Liver (tissue), 9 donors: Measurements from ENCODE around the gene SFMBT2. TPM values are rescaled to one million over a fixed set of nuclear protein-coding genes. Genes with fewer than 3 reads are reported as not detected.

ENCODE experiments used
- DNase-seq: peaks from one replicate; pipeline ENCODE4 v3.0.0-alpha.2; 2017; ENCODE audit warnings: low spot score
- H3K27ac ChIP-seq, 2 donors: one replicate each; pipeline ENCODE4 v1.7.0; 2013; ENCODE audit warnings: inconsistent platforms in 2 of 2, low read length in 2 of 2, control low read depth in 1 of 2, low read depth in 1 of 2, mild to moderate bottlenecking in 1 of 2
- H3K27me3 ChIP-seq, 4 donors: one replicate each; pipeline versions ENCODE4 v1.6.1 to v1.7.0; 2013; ENCODE audit warnings: low read length in 3 of 4, inconsistent platforms in 1 of 4, mild to moderate bottlenecking in 1 of 4, moderate library complexity in 1 of 4; ENCODE audit not compliant: control insufficient read depth in 4 of 4, insufficient read depth in 4 of 4
- H3K36me3 ChIP-seq, 4 donors: one replicate each; pipeline versions ENCODE4 v1.6.1 to v1.7.0; 2013; ENCODE audit warnings: low read length in 3 of 4, mild to moderate bottlenecking in 3 of 4, low read depth in 1 of 4, moderate library complexity in 1 of 4; ENCODE audit not compliant: control insufficient read depth in 4 of 4, insufficient read depth in 3 of 4
- H3K4me1 ChIP-seq, 4 donors: one replicate each; pipeline versions ENCODE4 v1.6.1 to v1.7.0; 2013; ENCODE audit warnings: low read length in 3 of 4, mild to moderate bottlenecking in 3 of 4, moderate library complexity in 1 of 4; ENCODE audit not compliant: control insufficient read depth in 4 of 4, insufficient read depth in 4 of 4
- H3K4me3 ChIP-seq, 3 donors: one replicate each; pipeline versions ENCODE4 v1.6.1 to v1.7.0; 2013; ENCODE audit warnings: low read length in 3 of 3, control low read depth in 1 of 3, low read depth in 1 of 3, mild to moderate bottlenecking in 1 of 3
- H3K9ac ChIP-seq, 2 donors: one replicate each; pipeline ENCODE4 v1.7.0; 2013; ENCODE audit warnings: low read length in 2 of 2, mild to moderate bottlenecking in 2 of 2, moderate library complexity in 2 of 2, control low read depth in 1 of 2, low read depth in 1 of 2
- H3K9me3 ChIP-seq, 4 donors: one replicate each; pipeline versions ENCODE4 v1.6.1 to v1.7.0; 2013; ENCODE audit warnings: low read length in 3 of 4; ENCODE audit not compliant: control insufficient read depth in 4 of 4
- CTCF ChIP-seq: fragments of 150-350 bp; IDR thresholded peaks from 2 replicates; pipeline ENCODE4 v1.5.1; 2017; ENCODE audit warnings: improper control_type of control experiment, low read depth, low read length; ENCODE audit not compliant: missing input control
- FOXA1 ChIP-seq: IDR thresholded peaks from 2 replicates; pipeline ENCODE4 v1.6.1; 2016; ENCODE audit warnings: antibody characterized with exemption
- FOXA2 ChIP-seq: IDR thresholded peaks from 2 replicates; pipeline ENCODE4 v1.6.1; 2016; ENCODE audit warnings: antibody characterized with exemption
- GABPA ChIP-seq, 2 donors: IDR thresholded peaks in 1 of 2; conservative IDR thresholded peaks in 1 of 2; 2 replicates each; pipeline ENCODE4 v1.6.1; 2016; ENCODE audit warnings: antibody characterized with exemption in 2 of 2, mild to moderate bottlenecking in 1 of 2, moderate library complexity in 1 of 2
- HNF4G ChIP-seq: IDR thresholded peaks from 2 replicates; pipeline ENCODE4 v1.6.1; 2016; ENCODE audit warnings: antibody characterized with exemption
- MAX ChIP-seq: IDR thresholded peaks from 2 replicates; pipeline ENCODE4 v1.6.1; 2016; ENCODE audit warnings: antibody characterized with exemption
- NR2F2 ChIP-seq: IDR thresholded peaks from 2 replicates; pipeline ENCODE4 v1.6.1; 2016; ENCODE audit warnings: antibody characterized with exemption
- RAD21 ChIP-seq, 2 donors: IDR thresholded peaks; 2 replicates each; pipeline ENCODE4 v1.6.1; 2016; ENCODE audit warnings: antibody characterized with exemption in 2 of 2, mild to moderate bottlenecking in 2 of 2
- REST ChIP-seq: IDR thresholded peaks from 2 replicates; pipeline ENCODE4 v1.6.1; 2016; ENCODE audit warnings: antibody characterized with exemption, mild to moderate bottlenecking
- RXRA ChIP-seq, 2 donors: IDR thresholded peaks; 2 replicates each; pipeline ENCODE4 v1.6.1; 2017 to 2018; ENCODE audit warnings: antibody characterized with exemption in 2 of 2, mild to moderate bottlenecking in 1 of 2
- SP1 ChIP-seq: IDR thresholded peaks from 2 replicates; pipeline ENCODE4 v1.6.1; 2018; ENCODE audit warnings: antibody characterized with exemption, mild to moderate bottlenecking
- WGBS: extraction: QIAGEN DNeasy Blood & Tissue Kit; methylation state at CpG from one replicate; pipeline ENCODE4 v1.1.7; 2013; 5-methylcytosine and 5-hydroxymethylcytosine counted together
- polyA plus RNA-seq, 2 donors: library from polyadenylated mRNA; stranded (reverse) in 1 of 2; unstranded in 1 of 2; fragments of 200-250 nt in 1 of 2; fragments of >200 nt in 1 of 2; fragmentation: Nextera tagmentation in 1 of 2; extraction: Ambion mirVana in 1 of 2; gene quantifications; one replicate each; pipeline versions ENCODE4 v1.2.1 to v1.2.3, GENCODE V29; 2013 to 2015
- total RNA-seq, 2 donors: library from RNA; depleted of rRNA; stranded (reverse); fragments of >200 nt; gene quantifications; one replicate each; pipeline ENCODE4 v1.2.3, GENCODE V29; 2014
- donor health status: healthy.
- donor health status: healthy.
- donor health status: healthy.
- donor health status: healthy.
- donor health status: healthy.

Gene SFMBT2
- total and polyA plus RNA-seq, 4 donors: 0.46 to 2.8 (median 1.5) TPM

GRCh38 chr10:7372504-7372903 lies 38.3 kb downstream of the SFMBT2 start:
- 85% methylated on average over 8 of the region's 8 CpGs for WGBS
- Histone ChIP-seq H3K9me3 (peaks cover 0 to 2% (median 0%) of the 10 kb centered on the region in 4 donors), H3K4me1 (no peaks in the 10 kb centered on the region), H3K36me3 (no peaks in the 10 kb centered on the region), H3K4me3 (no peak overlapping the region), H3K27ac (no peak overlapping the region), H3K27me3 (no peaks in the 10 kb centered on the region), H3K9ac (no peak overlapping the region)
- no peak for TF ChIP-seq CTCF
- no peak for TF ChIP-seq SP1
- no peak for TF ChIP-seq MAX
- TF ChIP-seq FOXA1: no peak
- DNase-seq: no peak

GRCh38 chr10:7370511-7370910 lies 40.3 kb downstream of the SFMBT2 start:
- Histone ChIP-seq H3K9ac (no peak overlapping the region), H3K27ac (no peak overlapping the region), H3K36me3 (peaks cover 0 to 2% (median 0%) of the 10 kb centered on the region in 4 donors), H3K4me3 (no peak overlapping the region), H3K4me1 (no peaks in the 10 kb centered on the region), H3K9me3 (peaks cover 0 to 2% (median 0%) of the 10 kb centered on the region in 4 donors), H3K27me3 (peaks cover 0 to 4% (median 0%) of the 10 kb centered on the region in 4 donors)
- no peak for TF ChIP-seq RAD21 (IDR thresholded peaks at IDR 0.05)
- no peak for TF ChIP-seq CTCF
- TF ChIP-seq SP1: no peak
- no peak for TF ChIP-seq RXRA (IDR thresholded peaks at IDR 0.05)
- TF ChIP-seq GABPA (IDR thresholded peaks at IDR 0.05 in 1 of 2, conservative IDR thresholded peaks at IDR 0.05 in 1 of 2): no peak
- TF ChIP-seq NR2F2: no peak
- no peak for TF ChIP-seq FOXA2
- TF ChIP-seq FOXA1: no peak
- DNase-seq: no peak
- WGBS: 93% methylated on average over 7 of the region's 7 CpGs

- H3K9ac ChIP-seq: no peak overlapping the region
- H3K9me3 ChIP-seq: no peaks in the 10 kb centered on the region
- TF ChIP-seq HNF4G (no peak), SP1 (no peak), RXRA (IDR thresholded peaks at IDR 0.05) (no peak), REST (no peak), FOXA2 (no peak), GABPA (IDR thresholded peaks at IDR 0.05 in 1 of 2, conservative IDR thresholded peaks at IDR 0.05 in 1 of 2) (no peak)
- DNase-seq: no peak
- H3K4me3 ChIP-seq: no peak overlapping the region
- peaks cover 0 to 2% (median 0%) of the 10 kb centered on the region in 4 donors for H3K36me3 ChIP-seq
- peaks cover 0 to 4% (median 0%) of the 10 kb centered on the region in 4 donors for H3K27me3 ChIP-seq
- no peak overlapping the region for H3K27ac ChIP-seq
- WGBS: 86% methylated on average over 11 of the region's 11 CpGs
- H3K4me1 ChIP-seq: no peaks in the 10 kb centered on the region
These were observed 45.6 kb downstream of the SFMBT2 start for GRCh38 chr10:7365027-7365745.
